GM18519 (cell line): ENCODE data around the gene THRAP3.

ENCODE experiments used
- ATAC-seq: cut with Tn5 transposase; IDR thresholded peaks from one replicate; pipeline ENCODE4 v1.9.1; 2021; ENCODE audit warnings: mild to moderate bottlenecking, moderate library complexity; ENCODE audit not compliant: unreplicated experiment, low FRiP score

The THRAP3 gene

DNA sequence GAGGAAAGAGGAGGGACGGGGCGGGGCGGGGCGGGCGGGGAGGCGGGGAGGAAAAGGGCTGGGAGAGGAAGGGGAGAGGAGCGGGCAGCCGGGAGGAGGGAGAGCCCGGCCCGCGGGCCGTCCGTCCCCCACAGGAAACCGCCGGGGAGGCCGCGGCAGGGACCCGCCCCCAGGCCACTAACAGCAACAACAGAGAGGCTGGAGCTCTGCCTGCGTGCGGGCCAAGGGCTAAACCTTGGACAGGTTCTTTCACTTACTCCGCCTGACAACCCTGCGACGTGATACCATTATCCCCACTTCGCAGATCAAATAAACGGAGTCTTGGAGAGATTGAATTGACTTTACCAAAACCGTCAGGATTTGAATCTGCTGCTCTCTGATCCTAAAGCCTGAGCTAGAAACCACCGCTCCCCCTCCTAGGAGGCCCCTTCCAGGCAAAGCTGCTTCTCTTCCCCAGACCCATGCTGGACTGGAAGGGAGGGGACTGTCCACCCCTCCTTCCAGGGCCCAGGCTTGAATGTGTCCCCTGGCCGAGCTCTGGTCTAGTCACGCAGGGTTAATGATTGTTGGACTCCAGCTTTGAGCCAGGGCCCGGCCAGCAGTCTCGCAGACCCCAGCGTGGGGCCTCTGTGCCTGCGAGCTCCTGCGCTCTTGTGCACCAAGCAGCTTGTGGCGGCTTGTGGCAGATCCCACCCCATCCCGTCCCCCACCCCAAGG, 99.6 kb downstream of the THRAP3 start, which contains the start of gene EVA1B:
TSS of gene EVA1B (minus strand) at position 10 of the 717 bp plus-strand sequence. CDS start 608 bp downstream, outside the sequence.
- ATAC-seq = no peak

DNA sequence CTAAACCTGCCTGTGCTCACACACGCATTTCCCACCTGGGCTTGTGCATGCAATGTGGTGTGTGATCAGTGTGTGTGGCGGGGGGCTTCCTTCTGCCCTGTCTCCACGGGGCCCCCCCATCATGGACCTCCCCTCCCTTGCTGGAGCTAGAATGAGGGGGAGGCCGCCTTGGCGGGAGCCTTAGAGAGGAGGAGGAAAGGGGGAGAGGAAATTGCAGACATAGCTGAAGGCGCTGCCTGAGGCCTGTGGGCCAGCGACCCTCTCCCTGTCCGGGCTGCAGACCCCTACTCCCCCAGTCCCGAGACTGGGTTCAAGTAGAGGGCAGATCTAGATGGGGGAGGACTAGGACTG, 100.1 kb downstream of the THRAP3 start:
- no peak for ATAC-seq

DNA sequence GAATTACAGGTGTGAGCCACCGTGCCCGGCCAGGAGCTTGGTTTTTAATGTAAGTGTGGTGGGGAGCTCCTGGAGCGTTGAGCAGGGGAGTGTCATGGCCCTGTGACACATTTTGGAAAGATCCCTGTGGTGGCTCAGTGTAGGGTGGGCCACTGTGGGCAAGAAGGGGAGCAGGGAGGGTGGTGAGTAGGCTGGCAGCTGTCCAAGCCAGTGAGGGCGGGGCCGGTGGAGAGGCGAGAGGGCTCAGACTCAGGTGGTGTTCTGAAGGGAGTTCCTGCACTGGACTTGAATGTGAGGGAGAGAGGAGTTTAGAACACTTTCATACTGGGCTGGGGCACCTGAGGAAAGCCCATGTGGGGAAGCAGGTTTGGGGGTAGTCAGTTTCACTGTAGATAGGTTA, 102.3 kb downstream of the THRAP3 start:
- no peak for ATAC-seq

DNA sequence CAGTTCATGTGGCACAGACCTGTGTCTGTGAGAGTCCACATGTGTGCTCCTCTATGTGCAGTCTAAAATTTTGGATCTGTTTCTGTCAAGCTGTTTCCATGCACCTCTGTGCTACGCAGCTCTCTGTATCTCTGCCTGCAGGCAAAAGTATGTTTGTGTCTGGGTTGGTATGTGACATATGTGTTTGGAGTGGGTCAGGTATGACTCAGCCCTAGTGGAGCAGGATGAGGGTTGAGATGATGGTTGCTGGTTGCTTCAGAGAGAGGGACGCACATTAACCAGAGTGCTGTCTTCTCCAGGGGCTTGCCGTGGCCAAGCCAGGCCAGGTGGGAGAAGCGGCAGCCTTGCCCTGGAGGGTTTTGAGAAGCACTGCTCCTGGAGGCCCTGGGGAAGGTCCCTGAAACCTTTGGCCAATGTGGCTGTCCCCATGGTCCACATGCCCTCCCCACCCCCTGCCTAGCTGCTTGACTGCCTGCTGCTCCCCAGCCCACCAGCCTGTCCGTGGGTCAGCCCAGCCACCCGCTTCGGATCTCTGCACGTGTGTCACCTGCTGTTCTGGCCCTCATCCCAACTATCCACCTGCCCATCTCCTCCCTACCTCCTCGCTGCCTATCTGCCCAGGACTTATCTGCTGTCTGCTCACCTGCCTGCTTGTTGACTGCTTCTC, 103.3 kb downstream of the THRAP3 start:
- ATAC-seq = no peak

DNA sequence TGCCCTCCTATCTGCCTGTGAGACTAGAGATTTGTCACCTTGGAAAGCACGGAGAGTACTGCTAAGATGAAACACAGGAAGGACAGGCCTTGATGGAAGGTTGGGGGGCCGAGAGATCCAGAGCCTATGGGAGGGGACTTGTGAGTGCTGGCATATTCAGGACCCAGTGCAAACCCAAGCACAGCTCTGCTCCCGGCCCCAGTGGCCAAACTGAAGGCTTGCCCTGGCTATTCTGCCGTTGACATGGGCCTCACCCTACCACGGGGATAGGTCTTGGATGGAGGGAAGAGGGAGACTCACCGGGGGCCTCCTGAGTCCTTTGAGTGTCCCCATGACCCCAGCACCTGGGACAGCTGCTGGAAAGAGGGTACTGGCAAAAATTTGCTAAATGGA, 103.8 kb downstream of the THRAP3 start:
- no peak for ATAC-seq

DNA sequence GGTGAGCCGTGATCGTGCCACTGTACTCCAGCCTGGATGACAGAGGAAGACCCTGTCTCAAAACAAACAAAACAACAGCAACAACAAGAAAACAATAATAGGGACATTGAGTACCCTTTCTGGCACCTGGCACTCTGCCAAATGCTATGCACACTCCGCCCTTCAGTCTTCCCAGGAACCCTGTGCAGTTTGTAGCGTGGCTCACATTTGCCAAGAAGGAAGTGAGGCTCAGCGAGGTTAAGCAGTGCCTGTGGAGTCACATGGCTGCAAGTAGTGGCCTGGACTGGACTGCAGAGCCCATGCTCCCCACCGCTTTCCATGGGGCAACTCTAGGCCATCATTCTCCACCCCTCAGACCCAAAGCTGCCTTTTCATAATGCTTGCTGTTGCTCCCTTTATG, 104.5 kb downstream of the THRAP3 start:
- no peak for ATAC-seq

DNA sequence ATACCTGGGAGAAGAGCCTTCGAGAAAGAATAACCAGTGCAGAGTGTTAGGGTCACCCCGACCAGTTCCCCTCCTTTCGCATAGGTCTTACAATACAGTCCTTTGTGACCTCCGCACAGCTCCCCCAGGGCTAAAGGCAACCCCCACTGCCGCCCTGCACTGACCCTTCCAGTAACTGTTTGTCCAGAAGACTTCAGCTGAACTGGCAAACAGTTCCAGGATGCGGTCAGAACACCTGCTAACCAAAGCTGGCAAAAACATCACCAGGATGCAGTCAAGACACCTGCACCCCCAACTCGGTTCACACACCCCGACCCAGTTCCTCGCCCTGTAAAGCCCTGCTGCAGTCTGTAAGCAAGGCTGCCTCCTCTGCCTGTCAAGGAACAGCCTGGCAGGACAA, 105.6 kb downstream of the THRAP3 start:
- no peak for ATAC-seq

DNA sequence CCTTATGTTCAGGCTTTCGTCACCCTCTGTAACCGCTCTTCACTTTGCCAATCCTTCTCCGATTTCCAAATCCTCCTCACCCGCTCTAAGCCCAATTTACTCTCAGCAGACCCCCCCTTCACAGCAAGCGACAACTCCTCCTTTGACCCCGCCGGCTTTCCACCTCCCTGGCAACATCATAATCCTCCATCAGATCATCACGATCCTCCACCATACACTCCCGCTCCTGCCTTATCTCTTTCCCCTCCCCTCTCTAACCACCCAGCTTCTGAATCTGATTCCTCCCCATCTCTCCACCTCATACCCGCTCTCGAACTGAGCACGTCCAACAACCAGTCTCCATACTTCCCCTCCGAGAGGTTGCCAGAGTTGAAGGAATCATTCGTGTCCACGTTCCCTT, 106.7 kb downstream of the THRAP3 start:
- ATAC-seq = no peak

DNA sequence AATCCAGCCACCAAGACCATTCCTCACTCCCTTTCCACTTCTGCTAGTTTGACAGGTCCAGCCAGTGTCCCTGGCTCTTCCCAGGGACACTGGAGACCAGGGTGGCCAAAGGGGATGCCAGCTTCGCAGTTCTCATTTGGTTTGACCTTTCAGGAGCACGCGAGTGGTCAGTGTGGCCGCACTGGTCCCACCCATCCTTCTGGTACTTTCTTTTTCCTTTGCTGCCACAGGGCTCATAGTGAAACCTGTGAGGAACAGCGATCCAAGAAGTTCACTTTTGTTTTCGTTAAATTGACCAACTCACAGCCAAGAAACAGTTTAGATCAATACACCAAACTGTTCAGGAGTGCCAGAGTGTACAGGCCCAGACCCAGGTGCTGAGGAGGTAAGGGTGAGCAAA, 113.6 kb downstream of the THRAP3 start:
- ATAC-seq = no peak

DNA sequence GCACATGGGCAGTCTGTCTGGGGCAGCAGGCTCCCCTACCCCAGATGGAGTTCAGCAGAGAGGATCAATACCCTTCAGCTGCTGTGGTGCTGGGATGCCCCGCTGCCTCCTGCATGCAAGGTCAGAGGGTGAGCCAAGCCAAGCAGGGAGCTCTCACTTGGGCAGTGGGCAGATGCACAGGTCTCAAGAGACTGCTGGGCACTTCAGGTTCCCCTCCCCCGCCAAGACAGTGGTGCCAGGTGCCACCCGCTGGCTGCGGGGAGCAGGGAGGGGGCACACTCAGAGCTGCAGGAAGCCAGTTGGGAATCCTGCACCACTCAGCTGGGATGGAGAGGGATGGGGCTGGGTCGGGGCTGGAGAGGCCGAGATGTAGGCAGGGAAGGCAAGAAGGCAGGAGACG, 115.0 kb downstream of the THRAP3 start:
- no peak for ATAC-seq

DNA sequence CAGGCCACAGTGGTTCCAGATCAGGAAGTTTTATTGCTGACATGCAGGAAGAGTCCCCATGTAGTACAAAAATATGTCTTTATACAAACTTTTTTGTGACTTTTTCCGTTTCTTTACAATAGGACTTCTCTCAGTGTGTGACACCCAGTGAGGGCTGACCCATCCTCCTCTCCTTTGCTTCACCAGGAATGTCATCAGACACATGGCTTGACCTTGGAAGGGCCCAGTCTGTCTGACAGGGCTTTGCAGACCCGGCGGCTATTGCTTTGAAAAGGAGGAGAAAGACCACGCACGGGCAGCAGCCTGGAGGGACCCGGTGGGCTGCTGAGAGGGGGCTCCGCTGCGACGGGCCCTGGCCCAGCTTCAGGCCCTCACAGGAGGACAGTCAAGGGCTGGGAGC, 115.4 kb downstream of the THRAP3 start:
- no peak for ATAC-seq

DNA sequence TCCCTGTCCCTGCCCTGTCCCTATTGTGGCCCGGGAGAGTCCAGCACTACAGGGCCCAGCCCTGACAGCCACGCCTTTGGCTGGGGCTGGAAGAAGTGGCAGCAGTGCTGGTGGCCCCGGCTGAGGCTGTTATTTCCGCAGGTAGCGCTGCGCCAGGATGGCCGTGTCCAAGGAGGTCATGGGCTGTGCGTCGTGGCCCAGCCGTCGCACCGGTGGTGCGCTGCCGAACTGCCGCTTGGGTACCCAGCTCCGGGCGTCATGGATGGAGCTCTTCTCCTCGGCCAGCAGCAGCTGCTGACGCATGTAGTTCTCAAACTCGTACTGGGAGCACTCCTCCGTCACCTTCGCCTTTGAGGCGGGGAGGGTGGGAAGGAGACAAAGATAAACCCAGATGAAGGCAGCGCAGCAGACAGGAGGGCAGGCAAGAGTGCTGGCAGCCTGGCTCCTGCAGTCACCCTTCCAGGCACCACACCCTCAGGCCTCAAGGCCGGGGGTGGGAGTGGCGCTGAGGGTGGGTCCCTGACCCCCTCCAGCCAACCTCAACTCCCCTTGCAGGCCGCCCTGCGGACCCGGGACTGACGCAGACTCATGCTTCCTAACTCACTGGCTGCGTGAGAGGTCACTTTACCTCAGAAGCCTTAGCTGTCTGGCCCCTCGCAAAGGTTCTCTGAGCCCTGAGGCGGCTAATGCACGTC, 117.5 kb downstream of the THRAP3 start:
- ATAC-seq = no peak

DNA sequence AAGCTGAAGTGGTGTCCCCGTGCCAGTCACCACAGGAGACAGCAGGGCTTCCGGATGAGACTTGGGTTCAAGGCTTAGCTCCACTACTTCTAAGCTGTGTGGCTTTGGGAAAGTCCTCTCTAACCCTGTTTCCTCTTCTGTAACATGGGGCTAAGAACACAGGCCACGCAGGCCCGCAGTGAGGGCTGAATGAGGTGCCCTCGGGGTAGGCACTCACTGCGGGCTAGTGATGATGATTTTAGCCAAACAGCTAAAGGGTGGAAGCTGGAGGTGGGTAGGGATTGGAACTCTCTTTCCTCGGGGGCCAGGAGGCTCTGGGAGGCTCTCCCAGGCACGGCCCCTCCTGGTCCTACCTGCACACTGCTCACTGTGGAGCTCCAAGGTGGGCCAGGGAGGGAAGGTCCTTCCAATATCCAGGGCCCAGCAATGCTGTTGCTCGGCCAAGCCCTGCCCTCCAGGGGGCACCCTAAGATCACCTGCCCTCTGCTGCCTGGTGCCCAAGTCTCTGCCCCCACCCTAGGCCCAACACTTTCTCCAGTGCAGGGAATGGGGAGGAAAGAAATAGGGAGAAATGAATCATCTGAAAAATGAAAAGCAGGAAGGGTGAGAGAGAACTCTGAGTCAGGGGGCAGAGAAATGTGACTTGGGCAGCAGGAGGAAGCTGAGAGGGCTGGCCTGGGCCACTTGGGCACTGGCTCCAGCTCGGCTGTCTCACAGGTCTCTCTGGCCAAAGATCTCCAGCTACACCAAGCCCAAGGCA, 118.4 kb downstream of the THRAP3 start:
- ATAC-seq = no peak

DNA sequence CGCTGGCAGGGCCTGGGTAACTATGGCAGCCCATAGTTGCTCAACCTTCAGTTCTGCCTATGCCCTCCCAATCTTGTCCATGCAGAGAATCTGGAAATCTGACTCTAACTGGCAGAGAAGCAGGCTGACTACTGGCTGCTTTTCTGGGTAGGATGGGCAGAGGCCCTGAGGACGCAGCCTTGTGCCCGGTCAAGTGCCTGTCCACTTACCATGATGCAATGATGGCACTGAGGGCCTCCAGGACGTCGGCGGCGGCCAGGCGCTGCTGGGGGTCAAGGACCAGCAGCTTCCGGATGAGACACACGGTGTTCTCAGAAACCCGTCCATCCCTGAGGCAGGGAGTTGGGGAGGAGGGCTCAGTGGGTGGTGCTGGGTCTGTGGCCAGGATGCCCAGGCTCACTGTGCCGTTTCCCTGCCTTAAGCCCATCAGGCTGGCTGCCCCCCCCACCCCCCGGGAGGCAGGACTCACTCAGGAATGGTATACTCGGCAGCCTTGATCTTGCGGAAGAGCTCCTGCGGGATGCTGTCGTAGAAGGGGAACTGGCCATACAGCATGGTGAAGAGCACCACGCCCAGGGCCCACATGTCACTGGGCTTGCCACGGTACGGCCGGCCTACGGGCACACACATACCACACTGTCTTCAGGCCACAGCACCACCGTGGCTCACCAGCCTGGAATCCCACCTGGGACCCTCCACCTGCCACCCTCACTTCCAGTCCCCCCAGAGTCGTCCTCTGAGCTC, 119.6 kb downstream of the THRAP3 start:
- ATAC-seq = no peak

DNA sequence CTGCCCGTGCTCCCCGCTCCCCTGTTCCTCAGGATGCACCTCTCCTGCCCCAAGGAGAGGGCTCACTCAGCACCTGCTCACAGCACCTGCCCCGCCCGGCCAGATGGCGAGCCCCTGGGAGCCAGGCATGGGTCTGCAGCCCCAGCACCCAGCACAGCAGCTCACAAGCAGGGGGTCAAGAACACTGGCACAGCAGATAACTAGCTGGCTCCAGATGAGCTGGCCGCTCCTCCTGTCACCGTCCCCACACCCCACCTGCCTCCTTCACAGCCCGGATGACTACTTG, 120.1 kb downstream of the THRAP3 start:
- ATAC-seq = no peak

DNA sequence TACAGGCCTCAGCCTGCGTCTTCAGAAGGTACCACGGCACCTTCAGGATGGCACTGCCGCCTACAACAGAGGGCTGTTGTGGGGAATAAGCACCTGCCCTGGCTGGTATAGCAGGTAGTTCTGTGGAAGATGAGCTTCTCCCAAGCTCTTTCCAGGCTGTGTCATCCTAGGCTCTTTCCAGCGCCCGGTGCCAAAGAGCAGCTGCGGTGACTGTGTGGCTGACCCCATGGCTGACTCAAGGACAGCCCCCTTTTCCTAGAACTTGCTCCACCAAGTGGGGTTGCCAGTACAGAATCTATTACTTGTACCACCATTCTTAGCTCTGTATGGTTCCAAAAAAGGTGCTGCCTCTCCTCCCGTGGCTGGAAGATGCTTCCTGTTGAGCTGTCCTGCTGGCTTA, 121.1 kb downstream of the THRAP3 start:
- ATAC-seq = no peak

DNA sequence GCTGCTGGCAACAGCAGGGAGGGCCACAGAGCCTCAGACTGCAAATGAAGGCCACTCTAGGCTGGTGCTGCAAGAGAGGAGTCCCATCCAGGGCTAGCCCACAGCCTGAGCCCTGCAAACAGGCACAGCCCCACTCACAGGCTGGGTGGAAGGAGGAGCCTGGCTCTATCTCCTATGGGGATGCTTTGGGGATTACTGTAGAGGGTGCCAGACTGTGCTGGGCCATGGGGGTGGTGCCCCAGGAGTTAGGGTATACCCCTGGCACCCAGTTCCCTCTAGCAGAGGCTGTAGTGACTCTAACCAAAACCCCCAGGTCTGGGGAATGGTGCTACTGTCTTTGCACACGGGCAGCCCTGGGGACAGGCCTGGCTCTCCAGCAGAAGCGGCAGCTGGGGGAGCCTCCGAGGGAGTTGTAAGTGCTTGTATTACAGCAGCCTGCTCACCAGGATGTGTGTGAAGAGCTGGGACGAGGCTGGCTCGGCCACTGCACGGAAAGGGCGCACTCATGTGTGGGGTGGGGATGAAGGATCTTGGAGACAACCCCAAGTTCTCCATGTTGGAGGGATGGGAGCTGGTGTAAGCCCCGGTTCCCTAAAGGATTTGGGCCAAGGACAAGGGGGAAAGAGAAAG, 122.6 kb downstream of the THRAP3 start:
- no peak for ATAC-seq

DNA sequence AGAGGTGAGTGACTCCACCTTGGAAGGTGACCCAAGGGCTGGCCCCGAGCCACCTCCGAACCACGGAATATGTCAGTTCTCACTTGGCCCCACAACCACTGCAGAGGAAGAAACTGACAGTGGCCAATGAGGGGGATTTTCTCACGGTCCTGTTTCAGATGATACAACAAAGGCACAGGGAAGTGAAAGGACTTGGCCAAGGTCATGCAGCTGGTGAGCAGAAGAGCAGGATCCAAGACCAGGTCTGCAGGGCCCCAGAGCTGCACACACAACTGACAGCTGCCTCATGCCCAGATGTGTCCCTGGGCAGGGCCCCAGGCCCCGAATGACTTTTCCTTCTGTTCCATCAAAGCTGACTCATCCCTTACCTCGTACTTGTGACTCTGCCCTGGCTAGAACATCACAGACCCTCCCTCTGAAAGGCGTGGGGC, 125.0 kb downstream of the THRAP3 start:
- ATAC-seq = no peak

DNA sequence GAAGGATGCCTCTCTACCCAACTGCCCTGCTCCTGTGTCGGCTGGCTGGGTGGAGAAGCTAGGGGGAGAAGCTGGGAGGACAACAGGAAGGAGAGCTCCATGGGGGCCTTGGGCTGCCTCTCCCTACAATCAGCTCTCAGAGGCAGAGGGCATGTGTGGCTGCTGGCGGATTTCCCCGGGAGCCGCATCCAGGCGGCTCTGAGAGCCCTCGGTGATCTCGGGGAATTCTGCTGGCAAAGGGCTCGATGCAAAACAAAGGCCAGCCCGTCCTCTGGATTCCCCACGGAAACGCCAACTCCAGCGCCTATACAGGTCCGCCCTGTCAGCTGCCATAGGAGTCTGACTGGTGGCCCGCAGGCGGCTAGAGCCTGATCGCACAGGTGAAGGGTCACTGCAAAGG, 125.6 kb downstream of the THRAP3 start:
- no peak for ATAC-seq

DNA sequence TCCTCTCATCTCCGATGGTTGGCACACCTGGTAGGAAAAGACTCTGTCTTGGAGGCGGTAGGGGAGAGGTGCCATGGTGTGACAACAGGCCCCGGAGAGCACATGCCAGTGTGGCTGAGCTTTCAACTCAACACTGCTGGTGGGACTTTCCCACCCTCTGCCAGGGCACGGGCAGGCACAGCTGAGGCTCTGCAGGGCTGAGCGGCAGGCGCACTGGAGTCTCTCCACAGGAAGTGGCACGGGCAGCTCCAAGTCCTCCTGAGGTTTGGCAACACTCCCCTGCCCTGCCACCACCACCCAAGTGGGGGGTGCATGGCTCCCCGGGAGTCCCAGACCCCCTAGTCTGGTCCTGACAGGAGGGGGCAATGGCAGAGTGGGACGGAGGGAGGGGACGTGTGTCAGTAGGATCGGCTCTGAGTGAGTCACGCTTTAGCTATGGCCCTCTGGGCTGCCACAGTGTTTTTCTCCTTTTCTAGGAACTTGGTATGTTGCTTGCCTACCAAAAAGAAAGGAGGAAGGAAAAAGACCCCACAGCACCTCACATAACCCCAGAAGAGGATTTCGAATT, 126.5 kb downstream of the THRAP3 start:
- ATAC-seq = no peak
